Colon (tissue), 2 donors: Measurements from ENCODE around the gene LNX1.

Experiments used
- FAIRE-seq: peaks from 2 replicates; lab custom pipeline; 2012; peaks lifted over from hg19 to GRCh38; lab: Jason Lieb, UNC
- donor health status: control.
- donor health status: control.

LNX1 gene

GRCh38 chr4:53591372-53591892, at the start of gene LNX1:
TSS of gene LNX1 (minus strand) at chr4:53591486. CDS start at chr4:53574002, 17,484 bp downstream.
- no peak for FAIRE-seq

DNA sequence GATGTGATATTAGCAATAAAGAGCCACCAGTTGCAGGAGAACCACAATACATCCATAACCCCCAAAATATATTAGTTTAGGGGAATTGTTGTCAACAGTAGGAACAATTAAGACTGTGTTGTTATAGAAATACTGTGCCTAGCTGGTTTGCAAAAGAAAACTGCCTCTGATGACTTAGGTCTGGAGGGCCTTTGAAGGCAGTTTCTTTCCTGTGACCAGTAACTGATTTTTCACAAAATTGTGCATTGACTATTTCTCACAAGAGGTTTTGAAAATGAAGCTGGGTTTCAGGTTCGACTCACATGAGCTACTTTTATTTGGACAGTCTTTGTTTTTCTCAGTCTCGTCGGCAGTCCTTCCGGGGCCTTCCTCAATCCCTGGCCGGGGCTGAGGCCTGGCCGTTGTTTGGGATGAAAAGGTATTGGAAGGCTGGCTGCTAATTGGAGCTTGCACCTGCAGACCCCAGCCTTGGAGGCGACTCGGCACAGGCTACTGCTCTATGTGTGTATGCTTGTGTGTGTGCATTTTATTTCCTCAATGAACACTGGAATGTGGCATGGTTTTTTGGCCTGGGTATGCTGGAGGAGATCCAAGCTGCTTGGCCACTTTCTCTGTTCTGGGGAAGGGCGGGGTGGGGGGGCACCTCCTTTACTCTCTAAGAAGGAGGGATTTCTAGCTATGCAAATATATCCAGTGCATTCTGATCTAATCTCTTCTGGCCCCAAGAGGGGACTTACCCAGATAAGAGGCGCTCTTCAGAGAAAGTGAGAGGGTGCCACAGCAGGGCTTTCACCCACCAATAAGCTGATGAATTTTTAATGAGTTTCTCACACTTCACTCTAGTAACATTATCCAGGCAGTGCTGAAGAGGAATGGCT, 49.5 kb upstream of the LNX1 start:
- FAIRE-seq = no peak

DNA sequence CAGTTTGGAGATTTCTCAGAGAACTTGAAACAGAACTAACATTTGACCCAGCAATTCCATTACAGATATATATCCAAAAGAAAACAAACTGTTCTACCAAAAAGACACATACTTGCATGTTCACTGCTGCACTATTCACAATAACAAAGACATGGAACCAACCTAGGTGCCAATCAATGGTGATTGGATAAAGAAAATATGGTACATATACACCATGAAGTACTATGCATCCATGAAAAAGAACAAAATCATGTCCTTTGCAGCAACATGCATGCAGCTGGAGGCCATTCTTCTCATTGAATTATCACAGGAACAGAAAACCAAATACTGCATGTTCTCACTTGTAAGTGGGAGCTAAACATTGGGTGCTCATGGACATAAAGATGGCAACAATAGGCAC, 47.6 kb upstream of the LNX1 start:
- FAIRE-seq = no peak

DNA sequence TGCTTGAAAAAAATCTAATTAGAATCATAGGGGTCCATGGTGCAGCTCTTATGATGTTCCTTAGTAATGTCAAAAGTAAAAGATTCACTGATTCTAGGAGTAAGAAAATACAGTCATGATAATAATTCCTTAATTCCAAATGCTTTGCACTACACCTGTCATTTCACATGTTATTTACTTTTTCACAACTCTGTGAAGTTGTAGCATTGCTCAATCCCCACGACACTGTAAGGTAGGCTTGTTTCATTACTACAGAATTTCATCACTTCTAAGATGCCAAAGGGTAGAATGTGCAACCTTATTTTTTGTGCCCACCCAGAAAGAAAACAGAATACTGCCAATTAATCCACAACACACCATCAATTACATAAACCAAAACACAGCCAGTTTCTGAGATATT, 46.1 kb upstream of the LNX1 start:
- no peak for FAIRE-seq

DNA sequence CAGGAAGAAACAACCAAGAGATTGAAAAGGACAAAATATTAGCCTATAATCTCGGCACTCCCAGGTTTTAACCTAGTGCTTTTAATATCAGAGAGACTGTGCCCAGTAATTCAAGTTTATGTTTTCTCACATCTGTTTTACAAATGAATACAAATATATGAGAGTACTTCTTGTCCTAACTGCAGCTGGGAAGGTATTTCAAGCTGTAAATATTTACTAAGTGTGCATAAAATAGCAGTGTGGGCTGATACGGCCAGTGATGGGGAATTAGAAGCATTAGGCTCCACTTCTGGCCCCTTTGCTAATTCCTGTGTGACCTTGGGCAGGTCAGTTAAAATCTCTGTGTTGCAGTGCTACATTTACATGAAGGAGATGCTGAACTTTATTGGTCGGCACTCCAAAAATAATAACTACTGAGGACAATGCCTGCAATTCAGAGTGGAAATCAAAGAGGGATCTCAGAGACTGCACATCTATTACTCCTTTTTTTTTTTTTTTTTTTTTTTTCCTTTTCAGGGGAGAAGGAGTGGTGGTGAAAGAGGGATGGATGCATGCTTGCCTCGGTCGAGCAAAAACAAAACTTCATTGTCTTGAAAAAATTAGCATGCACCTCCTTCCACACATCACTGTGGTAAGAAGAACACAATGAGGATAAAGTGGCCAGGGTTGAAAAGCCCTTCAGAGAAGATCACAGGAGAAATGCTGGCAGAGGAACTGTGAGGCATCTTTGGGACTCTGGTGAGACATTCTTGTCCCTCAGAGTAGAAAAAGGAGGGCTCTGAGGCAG, 44.6 kb upstream of the LNX1 start:
- no peak for FAIRE-seq

DNA sequence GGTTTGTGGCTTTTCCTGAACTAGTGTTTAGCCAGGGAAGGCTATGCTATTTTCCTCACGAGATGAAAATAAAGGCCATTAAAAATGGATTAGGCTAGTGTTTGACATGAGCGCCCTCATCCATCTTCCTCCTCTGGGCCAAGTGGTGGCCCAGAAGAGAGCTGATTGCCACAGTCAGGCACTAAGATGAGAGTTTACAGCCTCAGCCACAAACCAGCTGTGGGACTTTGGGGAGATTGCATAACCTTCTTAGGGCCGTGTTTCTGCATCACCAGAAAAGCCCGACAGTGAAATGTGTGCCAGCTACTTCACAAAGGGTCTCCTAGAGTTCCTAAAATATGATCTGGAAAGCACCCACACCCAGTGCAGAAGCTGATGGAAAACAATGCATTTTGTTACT, 42.3 kb upstream of the LNX1 start:
- no peak for FAIRE-seq

DNA sequence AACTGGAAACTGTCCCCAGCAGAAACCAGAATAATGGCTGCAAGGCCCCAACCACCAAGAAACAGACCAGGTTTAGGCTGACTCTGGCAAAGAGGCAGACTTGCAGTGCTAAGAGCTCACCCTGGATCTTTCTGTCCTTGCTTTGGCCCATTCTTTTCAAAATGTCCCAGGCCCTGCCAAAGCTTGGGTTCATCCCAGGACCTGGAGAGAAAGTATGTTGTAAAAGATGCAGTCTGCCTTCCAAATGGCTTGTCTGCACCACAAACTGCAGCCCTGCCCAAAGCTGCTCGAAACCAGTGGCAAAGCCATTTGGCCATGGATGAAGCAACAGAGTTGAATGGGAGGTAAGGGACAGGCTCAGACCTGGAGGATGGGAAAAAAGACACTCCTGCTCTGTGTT, 38.0 kb upstream of the LNX1 start:
- no peak for FAIRE-seq

DNA sequence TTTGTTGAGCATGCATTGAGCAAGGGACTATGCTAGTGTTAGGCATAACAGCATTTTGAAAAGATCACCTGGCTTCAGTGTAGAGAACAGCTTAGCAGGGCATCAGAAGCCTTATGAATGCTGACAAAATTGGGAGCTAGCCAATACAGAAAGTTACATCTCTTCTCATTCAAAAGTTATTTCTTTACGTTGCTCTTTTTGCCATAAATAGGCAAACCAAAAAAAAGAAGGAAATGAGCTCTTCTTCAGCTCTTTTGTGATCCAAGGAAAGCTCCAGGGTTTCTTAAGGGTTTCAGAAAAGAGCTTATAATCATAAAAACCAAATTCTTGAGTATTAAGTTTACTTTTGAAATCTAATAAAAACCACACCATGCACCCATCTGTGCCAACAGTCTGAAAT, 35.2 kb upstream of the LNX1 start:
- no peak for FAIRE-seq

GRCh38 chr4:53625888-53626287, 34.6 kb upstream of the LNX1 start:
- FAIRE-seq = no peak

DNA sequence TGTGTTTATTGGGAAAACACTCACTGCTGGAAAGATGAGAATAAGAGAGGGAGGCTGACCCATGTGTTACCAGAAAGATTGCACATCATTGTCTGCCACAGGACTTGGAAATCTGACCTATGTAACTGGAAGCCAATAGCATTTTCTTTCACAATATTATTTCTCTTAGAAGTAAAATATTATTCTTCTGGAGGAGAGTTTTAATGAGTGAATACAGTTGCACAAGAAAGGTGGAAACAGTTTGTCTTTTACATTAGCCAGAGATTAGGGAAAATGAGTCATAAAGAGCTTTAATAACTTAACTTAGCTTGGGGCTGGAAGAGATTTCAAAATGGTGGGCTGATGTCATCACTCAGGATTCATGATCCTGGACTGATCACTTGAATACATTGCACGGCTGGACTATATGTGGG, 31.5 kb upstream of the LNX1 start:
- FAIRE-seq = no peak

DNA sequence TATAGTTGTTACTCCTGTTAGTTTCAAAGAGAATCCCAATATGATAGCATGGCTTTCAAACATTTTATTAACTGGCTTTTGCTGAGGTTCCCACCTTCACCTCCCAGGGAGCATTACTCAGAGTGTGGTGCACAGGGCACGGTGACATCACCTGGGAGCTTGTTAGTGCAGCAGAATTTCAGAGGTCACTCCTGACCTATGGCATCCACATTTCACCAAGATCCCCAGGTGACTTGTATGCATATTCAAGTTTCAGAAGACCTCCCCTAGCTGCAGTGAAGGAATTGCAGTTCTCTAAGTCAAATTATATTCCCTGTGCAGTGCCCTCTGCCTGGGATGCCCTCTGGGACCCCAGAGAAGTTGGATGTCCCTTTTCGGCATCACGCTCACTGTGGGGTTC, 29.7 kb upstream of the LNX1 start:
- FAIRE-seq = no peak

GRCh38 chr4:53619431-53619830, 28.1 kb upstream of the LNX1 start:
- no peak for FAIRE-seq

- FAIRE-seq = no peak
These were observed 27.0 kb upstream of the LNX1 start for GRCh38 chr4:53618321-53618720.

DNA sequence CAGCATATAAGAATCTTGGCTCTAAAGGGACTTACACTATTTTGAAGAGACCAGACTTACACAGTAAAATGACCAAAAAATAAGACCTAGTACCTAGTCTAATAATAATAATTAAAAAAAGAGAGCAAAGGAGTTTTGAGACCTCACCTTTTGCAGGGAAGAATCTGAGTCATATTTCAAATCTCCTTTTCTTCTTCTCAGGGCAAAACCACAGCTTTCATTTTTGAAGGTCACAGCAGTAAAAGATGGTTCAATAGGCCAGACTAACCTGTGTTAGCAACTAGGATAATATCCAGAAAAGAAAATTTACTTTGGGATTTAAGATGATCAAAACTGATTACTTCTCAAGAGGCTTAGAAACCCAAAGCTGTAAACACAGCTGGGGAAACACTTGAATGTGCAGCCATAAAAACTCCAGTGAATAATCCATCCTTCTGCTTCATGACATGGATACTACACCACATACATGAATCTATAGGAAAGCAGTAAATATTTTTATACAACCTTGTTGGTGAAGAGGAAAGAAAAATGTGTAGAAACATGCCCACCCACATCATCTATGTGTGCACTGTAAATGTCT, 25.9 kb upstream of the LNX1 start:
- FAIRE-seq = no peak

GRCh38 chr4:53616219-53616618, 24.9 kb upstream of the LNX1 start:
- no peak for FAIRE-seq

- no peak for FAIRE-seq
These were observed 23.3 kb upstream of the LNX1 start for GRCh38 chr4:53614591-53614990.

DNA sequence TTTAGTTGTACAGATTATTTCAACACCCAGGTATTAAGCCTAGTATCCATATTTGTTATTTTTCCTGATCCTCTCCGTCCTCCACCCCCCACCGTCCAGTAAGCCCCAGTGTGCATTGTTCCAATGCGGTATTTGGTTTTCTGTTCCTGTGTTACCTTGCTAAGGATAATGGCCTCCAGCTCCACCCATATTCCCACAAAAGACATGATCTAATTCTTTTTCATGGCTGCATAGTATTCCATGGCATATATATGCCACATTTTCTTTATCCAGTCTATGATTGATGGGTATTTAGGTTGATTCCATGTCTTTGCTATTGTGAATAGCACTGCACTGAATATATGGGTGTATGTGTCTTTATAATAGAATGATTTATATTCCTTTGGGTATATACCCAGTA, 22.1 kb upstream of the LNX1 start:
- no peak for FAIRE-seq

GRCh38 chr4:53608649-53609048, 17.4 kb upstream of the LNX1 start:
- FAIRE-seq = no peak

DNA sequence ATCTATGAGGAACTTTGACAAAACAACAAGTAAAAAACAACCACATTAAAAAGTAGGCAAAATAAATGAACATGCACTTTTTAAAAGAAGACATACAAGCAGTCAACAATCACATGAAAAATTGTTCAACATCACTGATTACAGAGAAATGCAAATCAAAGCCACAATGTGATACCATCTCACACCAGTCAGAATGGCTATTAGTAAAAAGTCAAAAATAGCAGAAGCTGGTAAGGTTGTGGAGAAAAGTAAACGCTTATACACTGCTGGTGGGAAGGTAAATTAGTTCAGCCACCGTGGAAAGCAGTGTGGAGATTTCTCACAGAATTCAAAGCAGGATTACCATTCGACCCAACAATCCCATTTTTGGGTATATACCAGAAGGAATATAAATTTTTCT, 17.0 kb upstream of the LNX1 start:
- FAIRE-seq = no peak

- no peak for FAIRE-seq
These were observed 14.5 kb upstream of the LNX1 start for GRCh38 chr4:53605783-53606182.

DNA sequence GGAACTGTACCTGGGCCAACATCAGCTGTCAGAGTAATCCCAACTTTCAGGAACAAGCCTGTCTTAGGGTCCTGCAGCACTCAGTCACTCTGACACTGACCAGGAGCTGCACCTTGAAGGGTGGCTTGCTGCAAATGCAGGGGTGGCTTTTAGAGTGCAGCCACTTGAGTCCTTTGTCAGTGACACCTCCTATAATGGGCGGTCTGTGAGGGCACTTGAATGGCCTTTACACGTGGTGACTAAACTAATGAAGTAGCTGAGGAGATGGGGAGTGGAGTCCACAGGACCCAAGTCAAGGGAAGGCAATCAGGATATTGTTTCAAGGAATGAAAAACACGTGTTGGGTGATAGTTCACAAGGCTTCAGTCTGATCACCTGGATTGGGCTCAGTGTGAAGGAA, 11.1 kb upstream of the LNX1 start:
- no peak for FAIRE-seq

GRCh38 chr4:53601251-53601764, 10.0 kb upstream of the LNX1 start:
- FAIRE-seq = no peak

DNA sequence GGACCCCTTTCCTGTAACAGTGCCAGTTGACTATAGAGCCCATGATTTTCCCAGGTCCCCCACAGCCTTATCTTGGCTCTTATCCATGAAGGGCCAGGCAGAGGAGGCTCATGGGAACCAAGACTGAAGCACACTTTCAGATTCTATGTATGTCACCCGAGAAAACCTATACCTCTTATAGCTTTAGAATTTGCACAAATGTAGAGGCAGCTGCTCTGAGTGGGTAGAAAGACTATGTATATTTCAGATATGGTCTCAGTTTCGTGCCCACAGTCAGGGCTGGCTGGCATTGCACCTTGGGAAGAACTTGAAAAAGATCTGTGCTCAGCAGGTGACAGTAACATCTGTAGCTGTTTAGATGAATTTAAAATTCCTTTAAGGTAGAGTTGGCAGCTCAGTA, 8.3 kb upstream of the LNX1 start:
- FAIRE-seq = no peak
